ENCODE measurements around the gene SH3PXD2A.

Gene SH3PXD2A

GRCh38 chr10:103804871-103805270, 50.5 kb downstream of the SH3PXD2A start:
- DNase-seq (ENCODE audit: low read depth, low spot score), result no peak
- TF ChIP-seq CTCF (IDR thresholded peaks at IDR 0.05; ENCODE audit: low read depth, low read length), result no peak
- in situ Hi-C loops (cut with HindIII; ENCODE audit: low sequenced_read_pairs), result no loop called here
- H3K4me3 ChIP-seq (ENCODE audit: low read depth, low read length), result no peak overlapping the region

- no peak for DNase-seq (ENCODE audit: low read depth, low spot score)
- no peak overlapping the region for H3K4me3 ChIP-seq (ENCODE audit: low read depth, low read length)
- no peak for TF ChIP-seq CTCF (IDR thresholded peaks at IDR 0.05; ENCODE audit: low read depth, low read length)
- in situ Hi-C loops (cut with HindIII; ENCODE audit: low sequenced_read_pairs), result no loop called here
These were observed 51.4 kb downstream of the SH3PXD2A start for GRCh38 chr10:103803941-103804340.

- in situ Hi-C loops (cut with HindIII; ENCODE audit: low sequenced_read_pairs), result no loop called here
- no peak for TF ChIP-seq CTCF (IDR thresholded peaks at IDR 0.05; ENCODE audit: low read depth, low read length)
- no peak overlapping the region for H3K4me3 ChIP-seq (ENCODE audit: low read depth, low read length)
- no peak for DNase-seq (ENCODE audit: low read depth, low spot score)
These were observed 52.6 kb downstream of the SH3PXD2A start for GRCh38 chr10:103802637-103803353.

- H3K4me3 ChIP-seq (ENCODE audit: low read depth, low read length), result no peak overlapping the region
- no peak for TF ChIP-seq CTCF (IDR thresholded peaks at IDR 0.05; ENCODE audit: low read depth, low read length)
- in situ Hi-C loops (cut with HindIII; ENCODE audit: low sequenced_read_pairs), result no loop called here
- DNase-seq (ENCODE audit: low read depth, low spot score), result no peak
These were observed 53.3 kb downstream of the SH3PXD2A start for GRCh38 chr10:103802081-103802480.

GRCh38 chr10:103800789-103801540, 54.4 kb downstream of the SH3PXD2A start:
- in situ Hi-C loops (cut with HindIII; ENCODE audit: low sequenced_read_pairs), result no loop called here
- no peak for DNase-seq (ENCODE audit: low read depth, low spot score)

GRCh38 chr10:103800089-103800488, 55.3 kb downstream of the SH3PXD2A start:
- in situ Hi-C loops (cut with HindIII; ENCODE audit: low sequenced_read_pairs), result no loop called here
- no peak for TF ChIP-seq CTCF (IDR thresholded peaks at IDR 0.05; ENCODE audit: low read depth, low read length)
- no peak for DNase-seq (ENCODE audit: low read depth, low spot score)
- H3K4me3 ChIP-seq (ENCODE audit: low read depth, low read length), result no peak overlapping the region

More at GRCh38 chr10:103800789-103801540, 54.4 kb downstream of the SH3PXD2A start:
- TF ChIP-seq CTCF (IDR thresholded peaks at IDR 0.05; ENCODE audit: low read depth, low read length), result no peak
- H3K4me3 ChIP-seq (ENCODE audit: low read depth, low read length), result no peak overlapping the region
